Esophagus squamous epithelium (tissue), 5 donors: Measurements from ENCODE around the gene CYS1. TPM values are rescaled to one million over a fixed set of nuclear protein-coding genes. Genes with fewer than 3 reads are reported as not detected.
A peak's percentile ranks its signal among the peaks of the same experiment; 100 is the strongest.
"Not testable (repeated sequence)": the region's sequence is repeated elsewhere in the genome, so short reads cannot be mapped to it uniquely, and the experiment has no call there.

Source experiments
- DNase-seq: peaks from one replicate; lab custom pipeline; 2025; lab: John Stamatoyannopoulos, UW
- H3K27ac ChIP-seq, 4 donors: fragments of 200-600 bp; sonication (generic); one replicate each; pipeline ENCODE4 v1.5.1; 2016 to 2019; ENCODE audit warnings: mild to moderate bottlenecking in 1 of 4
- H3K27me3 ChIP-seq, 4 donors: fragments of 200-600 bp; sonication (generic); 1 replicate in 3 of 4; 2 replicates in 1 of 4; pipeline versions ENCODE4 v1.5.1 to v1.6.0; 2017 to 2021; ENCODE audit warnings: antibody characterized with exemption in 1 of 4
- H3K36me3 ChIP-seq, 3 donors: fragments of 200-600 bp; sonication (generic); one replicate each; pipeline ENCODE4 v1.5.1; 2016 to 2019
- H3K4me1 ChIP-seq, 3 donors: fragments of 200-600 bp; sonication (generic); one replicate each; pipeline ENCODE4 v1.5.1; 2017 to 2019
- H3K4me3 ChIP-seq, 4 donors: fragments of 200-600 bp; sonication (generic); 1 replicate in 3 of 4; 2 replicates in 1 of 4; pipeline ENCODE4 v1.5.1; 2016 to 2019; ENCODE audit warnings: mild to moderate bottlenecking in 2 of 4, moderate library complexity in 1 of 4
- H3K9me3 ChIP-seq, 3 donors: fragments of 200-600 bp; sonication (generic); one replicate each; pipeline ENCODE4 v1.5.1; 2016 to 2019
- CTCF ChIP-seq, 6 experiments: fragments of 450-650 bp in 4 of 6; fragments of 200-600 bp in 2 of 6; sonication (generic) in 2 of 6; IDR thresholded peaks; one replicate each; pipeline ENCODE4 v1.5.1; 2016 to 2019; ENCODE audit warnings: antibody characterized with exemption in 6 of 6, mild to moderate bottlenecking in 4 of 6, moderate library complexity in 4 of 6
- POLR2A ChIP-seq, 4 donors: fragments of 450-650 bp; IDR thresholded peaks; one replicate each; pipeline ENCODE4 v1.6.1; 2017; ENCODE audit warnings: antibody characterized with exemption in 4 of 4, mild to moderate bottlenecking in 4 of 4, moderate library complexity in 3 of 4
- WGBS, 2 donors: methylation state at CpG; one replicate each; pipeline ENCODE4 v1.1.5; 2018; 5-methylcytosine and 5-hydroxymethylcytosine counted together
- intact Hi-C: fragments of 100-400 bp; cut with DNase I; formaldehyde crosslinking; loops from one replicate; pipeline ENCODE4 v1.15.0; 2022
- total RNA-seq, 4 donors: library from RNA; depleted of rRNA; stranded (reverse); fragments of >200 nt; gene quantifications; one replicate each; pipeline ENCODE4 v1.1.0, GENCODE V29; 2016
- donor health status: DM: yes; HTN: yes; CAD: no.

The CYS1 gene
- total RNA-seq, 4 donors from 2014 or later: 0.09 to 2.5 (median 0.80) TPM

- H3K27me3 ChIP-seq: no peaks in the 10 kb centered on the region
- peaks cover 0 to 7% (median 0%) of the 10 kb centered on the region in 3 donors for H3K9me3 ChIP-seq
- H3K36me3 ChIP-seq: no peaks in the 10 kb centered on the region
- 85 to 88% methylated on average over 8 of the region's 8 CpGs for WGBS, 2 donors
- DNase-seq: no peak
- no peak overlapping the region for H3K27ac ChIP-seq
- TF ChIP-seq CTCF (IDR thresholded peaks at IDR 0.05) (no peak), POLR2A (IDR thresholded peaks at IDR 0.05) (no peak)
- no peak overlapping the region for H3K4me3 ChIP-seq
- intact Hi-C loops: no loop called here
- H3K4me1 ChIP-seq: peaks cover 0 to 14% (median 12%) of the 10 kb centered on the region in 3 donors
Measured at GRCh38 chr2:10016802-10017258, 63.4 kb downstream of the CYS1 start.

GRCh38 chr2:10016001-10016801 lies 64.0 kb downstream of the CYS1 start:
- H3K9me3 ChIP-seq: peaks cover 0 to 7% (median 0%) of the 10 kb centered on the region in 3 donors
- no peaks in the 10 kb centered on the region for H3K27me3 ChIP-seq
- intact Hi-C loops: no loop called here
- no peak for DNase-seq
- 80 to 89% methylated on average over 30 to 31 of the region's 35 CpGs for WGBS, 2 donors
- H3K4me3 ChIP-seq: no peak overlapping the region
- TF ChIP-seq POLR2A (IDR thresholded peaks at IDR 0.05) (no peak), CTCF (IDR thresholded peaks at IDR 0.05) (no peak)
- no peak overlapping the region for H3K27ac ChIP-seq
- H3K36me3 ChIP-seq: no peaks in the 10 kb centered on the region
- peaks cover 0 to 14% (median 12%) of the 10 kb centered on the region in 3 donors for H3K4me1 ChIP-seq

GRCh38 chr2:10015376-10015989 lies 64.7 kb downstream of the CYS1 start:
- H3K27me3 ChIP-seq, H3K4me3 ChIP-seq, H3K27ac ChIP-seq, intact Hi-C loops, DNase-seq, H3K36me3 ChIP-seq, H3K9me3 ChIP-seq: not testable (repeated sequence)
- WGBS, 2 donors: 90 to 91% methylated on average over 40 to 41 of the region's 44 CpGs
- peaks cover under 1 to 14% (median 14%) of the 10 kb centered on the region in 3 donors for H3K4me1 ChIP-seq

GRCh38 chr2:10014418-10015190 lies 65.6 kb downstream of the CYS1 start:
- 55 to 69% methylated on average over 42 of the region's 42 CpGs for whole genome bisulfite sequencing, 2 donors
- no peak for TF ChIP-seq POLR2A (IDR thresholded peaks at IDR 0.05)
- no peak for TF ChIP-seq CTCF (IDR thresholded peaks at IDR 0.05)
- intact Hi-C loops: no loop called here

GRCh38 chr2:10013651-10014417 lies 66.4 kb downstream of the CYS1 start:
- DNase-seq, intact Hi-C loops: not testable (repeated sequence)
- WGBS, 2 donors: 83 to 86% methylated on average over 43 of the region's 43 CpGs

More at GRCh38 chr2:10014418-10015190, 65.6 kb downstream of the CYS1 start:
- Histone ChIP-seq H3K4me1 (peaks cover 5 to 22% (median 21%) of the 10 kb centered on the region in 3 donors), H3K27me3 (no peaks in the 10 kb centered on the region), H3K36me3 (no peaks in the 10 kb centered on the region), H3K27ac (peak overlapping the region in 3 of 4 donors; percentile 37 to 55 (median 39)), H3K4me3 (no peak overlapping the region), H3K9me3 (peaks cover 0 to 7% (median 0%) of the 10 kb centered on the region in 3 donors)
- no peak for DNase-seq

More at GRCh38 chr2:10013651-10014417, 66.4 kb downstream of the CYS1 start:
- peak overlapping the region in 1 of 4 donors; percentile 55 for H3K27ac ChIP-seq
- H3K9me3 ChIP-seq, H3K27me3 ChIP-seq, H3K36me3 ChIP-seq, H3K4me3 ChIP-seq: not testable (repeated sequence)
- H3K4me1 ChIP-seq: peaks cover 5 to 22% (median 21%) of the 10 kb centered on the region in 3 donors
